Activated CD4-positive, alpha-beta memory T cell treated with anti-CD3 and anti-CD28 coated beads for 36 hours (primary cell): Measurements from ENCODE around the gene AFAP1. TPM values are rescaled to one million over a fixed set of nuclear protein-coding genes. Genes with fewer than 3 reads are reported as not detected.
A peak's percentile ranks its signal among the peaks of the same experiment; 100 is the strongest.

Experiments used
- CTCF ChIA-PET: fragments of 350-600 bp; sonication (Branson Sonifier 250); formaldehyde crosslinking; loops from one replicate; lab custom pipeline; 2021; ENCODE audit warnings: antibody characterized with exemption, inconsistent platforms; lab: Charles Lee
- POLR2A ChIA-PET: fragments of 350-600 bp; sonication (Branson Sonifier 250); formaldehyde crosslinking; loops from one replicate; lab custom pipeline; 2021; ENCODE audit warnings: antibody characterized with exemption; lab: Charles Lee
- DNase-seq: peaks from one replicate; pipeline ENCODE4 v3.0.0-alpha.2; 2020
- H3K27ac Mint-ChIP-seq: one replicate; pipeline ENCODE4 v1.8.0; 2021; ENCODE audit warnings: mixed read lengths
- H3K27me3 Mint-ChIP-seq: one replicate; pipeline ENCODE4 v1.8.0; 2021; ENCODE audit warnings: mixed read lengths
- H3K36me3 Mint-ChIP-seq: one replicate; pipeline ENCODE4 v1.8.0; 2021; ENCODE audit warnings: mixed read lengths
- H3K4me1 Mint-ChIP-seq: one replicate; pipeline ENCODE4 v1.8.0; 2021; ENCODE audit warnings: low read depth, mixed read lengths
- H3K4me3 Mint-ChIP-seq: one replicate; pipeline ENCODE4 v1.8.0; 2021; ENCODE audit warnings: mild to moderate bottlenecking, mixed read lengths
- H3K9me3 Mint-ChIP-seq: one replicate; pipeline ENCODE4 v1.8.0; 2021; ENCODE audit warnings: mixed read lengths
- intact Hi-C: fragments of 100-400 bp; cut with micrococcal nuclease; formaldehyde crosslinking; loops from one replicate; pipeline ENCODE4 v1.15.1; 2023
- total RNA-seq, 2 experiments: library from RNA; stranded (reverse); gene quantifications; one replicate each; pipeline ENCODE4 v1.2.3, GENCODE V29; 2021

Gene AFAP1, protein sequence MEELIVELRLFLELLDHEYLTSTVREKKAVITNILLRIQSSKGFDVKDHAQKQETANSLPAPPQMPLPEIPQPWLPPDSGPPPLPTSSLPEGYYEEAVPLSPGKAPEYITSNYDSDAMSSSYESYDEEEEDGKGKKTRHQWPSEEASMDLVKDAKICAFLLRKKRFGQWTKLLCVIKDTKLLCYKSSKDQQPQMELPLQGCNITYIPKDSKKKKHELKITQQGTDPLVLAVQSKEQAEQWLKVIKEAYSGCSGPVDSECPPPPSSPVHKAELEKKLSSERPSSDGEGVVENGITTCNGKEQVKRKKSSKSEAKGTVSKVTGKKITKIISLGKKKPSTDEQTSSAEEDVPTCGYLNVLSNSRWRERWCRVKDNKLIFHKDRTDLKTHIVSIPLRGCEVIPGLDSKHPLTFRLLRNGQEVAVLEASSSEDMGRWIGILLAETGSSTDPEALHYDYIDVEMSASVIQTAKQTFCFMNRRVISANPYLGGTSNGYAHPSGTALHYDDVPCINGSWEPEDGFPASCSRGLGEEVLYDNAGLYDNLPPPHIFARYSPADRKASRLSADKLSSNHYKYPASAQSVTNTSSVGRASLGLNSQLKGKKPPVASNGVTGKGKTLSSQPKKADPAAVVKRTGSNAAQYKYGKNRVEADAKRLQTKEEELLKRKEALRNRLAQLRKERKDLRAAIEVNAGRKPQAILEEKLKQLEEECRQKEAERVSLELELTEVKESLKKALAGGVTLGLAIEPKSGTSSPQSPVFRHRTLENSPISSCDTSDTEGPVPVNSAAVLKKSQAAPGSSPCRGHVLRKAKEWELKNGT
- total RNA-seq, result 10 to 100 TPM; 37.7 to 38.4 TPM

DNA sequence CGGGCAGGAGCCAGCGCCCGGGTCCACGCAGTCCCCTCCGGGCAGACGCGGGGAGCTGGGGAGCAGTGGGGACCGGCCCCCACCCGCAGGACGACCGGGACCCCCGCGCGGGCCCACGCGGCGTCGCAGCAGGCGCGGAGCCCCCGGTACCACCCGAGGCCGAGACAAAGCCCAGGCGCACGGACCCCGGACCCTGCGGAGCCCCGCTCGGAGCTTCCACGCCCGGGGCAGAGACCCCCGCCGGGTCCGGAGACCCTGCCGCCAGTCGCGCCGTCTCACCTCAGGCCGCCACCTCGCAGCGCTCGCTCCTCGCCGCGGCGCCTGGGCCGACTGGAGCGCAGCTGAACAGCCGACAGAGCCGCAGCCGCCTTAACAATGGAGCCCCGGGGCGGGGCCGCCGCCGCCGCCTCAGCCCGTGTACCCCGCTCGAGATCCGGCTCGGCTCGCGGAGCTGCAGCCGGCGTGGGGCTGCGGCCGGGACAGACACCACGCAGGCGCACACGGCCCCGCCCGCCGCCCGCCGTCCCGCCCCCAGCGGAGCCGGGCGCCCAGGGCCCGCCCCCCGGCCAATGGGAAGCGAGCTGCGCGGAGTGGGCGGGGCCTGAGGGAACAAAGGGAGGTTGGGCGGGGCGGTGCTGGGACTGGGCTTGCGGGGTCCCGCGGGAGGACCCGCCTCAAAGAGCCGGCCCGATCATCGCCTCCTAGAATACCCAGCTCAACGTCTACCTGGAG is at the start of gene AFAP1:
TSS of gene AFAP1 (minus strand) at position 485 of the 732 bp plus-strand sequence. CDS start 67,783 bp downstream, outside the sequence.
- ChIA-PET CTCF (interaction anchor here (0.7 to 3.5 kb wide), 10 partner anchors 10 to 138 kb away, joined by 3 to 16 read pairs (median 4); no protein-coding TSS in a partner anchor), POLR2A (interaction anchor here (0.8 to 2.8 kb wide), 6 partner anchors 21 to 111 kb away, joined by 3 to 17 read pairs (median 4); no protein-coding TSS in a partner anchor)
- Mint-ChIP-seq H3K4me1 (peaks cover 31% of the 10 kb centered on the region), H3K27me3 (no peaks in the 10 kb centered on the region), H3K9me3 (no peaks in the 10 kb centered on the region), H3K36me3 (peaks cover 7% of the 10 kb centered on the region), H3K4me3 (peak within 1 kb of the TSS; percentile 76), H3K27ac (no peak within 1 kb of the TSS)
- DNase-seq, result peak; percentile 91
- intact Hi-C loops, result loop anchor here (1.0 to 5.0 kb wide), 3 partner anchors 21 to 63 kb away; no protein-coding TSS in a partner anchor

DNA sequence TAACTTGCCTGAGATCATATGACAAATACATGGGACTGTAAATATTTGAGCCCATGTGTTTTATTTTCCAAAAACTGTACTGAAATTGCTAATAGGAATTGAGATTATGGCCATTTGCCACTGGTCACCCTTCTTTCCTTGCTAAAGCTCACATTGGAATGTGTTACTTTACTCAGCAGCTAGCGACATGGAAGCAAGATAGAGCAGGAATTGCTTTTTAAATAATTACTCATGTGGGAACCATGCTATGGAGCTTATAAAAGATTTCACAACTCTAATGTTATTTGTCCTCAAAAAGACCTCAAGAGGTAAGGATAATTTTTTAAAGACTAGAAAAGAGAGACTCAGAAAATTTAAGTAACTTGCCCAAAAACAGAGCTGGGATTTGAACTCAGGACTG is 48.8 kb upstream of the AFAP1 start:
- Mint-ChIP-seq H3K36me3 (no peaks in the 10 kb centered on the region), H3K4me3 (no peak overlapping the region), H3K27me3 (peaks cover 4% of the 10 kb centered on the region), H3K9me3 (no peaks in the 10 kb centered on the region), H3K4me1 (peaks cover 7% of the 10 kb centered on the region), H3K27ac (no peak overlapping the region)
- POLR2A ChIA-PET, result no interaction called here
- intact Hi-C loops, result loop anchor here (10.0 kb wide), 1 partner anchor 794 kb away; the partner anchor contains the start of gene SORCS2
- no peak for DNase-seq
- CTCF ChIA-PET, result interaction anchor here (0.6 to 10.5 kb wide), 22 partner anchors 9 to 266 kb away, joined by 3 to 212 read pairs (median 4); partner anchors contain the start of gene AFAP1

DNA sequence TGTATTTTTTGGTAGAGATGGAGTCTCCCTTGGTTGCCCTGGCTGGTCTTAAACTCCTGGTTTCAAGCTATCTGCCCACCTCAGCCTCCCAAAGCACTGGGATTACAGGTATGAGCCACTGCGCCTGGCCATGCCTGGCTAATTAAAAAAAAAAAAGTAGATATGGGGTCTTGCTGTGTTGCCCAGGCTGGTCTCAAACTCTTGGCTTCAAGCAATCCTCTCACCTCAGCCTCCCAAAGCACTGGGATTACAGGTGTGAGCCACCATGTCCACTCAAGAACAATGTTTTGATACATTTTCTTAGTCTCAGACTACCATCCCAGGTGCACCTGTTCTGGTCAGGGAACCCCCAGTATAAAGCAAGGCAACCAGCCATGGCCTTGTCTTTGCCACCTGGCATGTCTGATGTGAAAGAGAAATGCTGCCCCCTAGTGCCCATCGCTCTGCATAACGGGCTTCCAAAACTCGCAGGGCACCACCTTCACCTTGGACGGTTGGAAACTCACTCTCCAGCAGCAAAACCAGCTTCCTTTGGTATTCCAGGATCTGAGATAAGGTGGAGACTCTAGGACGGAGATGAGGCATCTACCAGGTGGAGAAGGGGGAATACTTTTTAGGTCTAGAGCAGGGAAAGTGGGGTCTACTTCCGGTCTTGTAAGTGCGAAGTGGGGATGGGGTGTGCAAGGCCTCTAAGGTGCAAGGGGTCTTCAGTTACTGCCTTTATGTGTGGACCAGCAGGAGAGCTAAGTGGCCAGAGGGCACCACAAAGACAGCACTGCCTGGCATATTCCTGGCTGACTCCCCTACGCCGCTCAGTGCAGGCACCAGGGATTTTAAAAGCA is 47.7 kb upstream of the AFAP1 start:
- ChIA-PET POLR2A (no interaction called here), CTCF (interaction anchor here (0.6 to 10.5 kb wide), 36 partner anchors 9 to 793 kb away, joined by 3 to 212 read pairs (median 4); partner anchors contain the start of gene AFAP1)
- Mint-ChIP-seq H3K4me1 (peaks cover 7% of the 10 kb centered on the region), H3K9me3 (no peaks in the 10 kb centered on the region), H3K27ac (no peak overlapping the region), H3K27me3 (peaks cover 4% of the 10 kb centered on the region), H3K36me3 (no peaks in the 10 kb centered on the region), H3K4me3 (no peak overlapping the region)
- intact Hi-C loops, result loop anchor here (1.0 to 10.0 kb wide), 4 partner anchors 23 to 793 kb away; partner anchors contain the start of gene SORCS2
- DNase-seq, result peak; percentile 87

DNA sequence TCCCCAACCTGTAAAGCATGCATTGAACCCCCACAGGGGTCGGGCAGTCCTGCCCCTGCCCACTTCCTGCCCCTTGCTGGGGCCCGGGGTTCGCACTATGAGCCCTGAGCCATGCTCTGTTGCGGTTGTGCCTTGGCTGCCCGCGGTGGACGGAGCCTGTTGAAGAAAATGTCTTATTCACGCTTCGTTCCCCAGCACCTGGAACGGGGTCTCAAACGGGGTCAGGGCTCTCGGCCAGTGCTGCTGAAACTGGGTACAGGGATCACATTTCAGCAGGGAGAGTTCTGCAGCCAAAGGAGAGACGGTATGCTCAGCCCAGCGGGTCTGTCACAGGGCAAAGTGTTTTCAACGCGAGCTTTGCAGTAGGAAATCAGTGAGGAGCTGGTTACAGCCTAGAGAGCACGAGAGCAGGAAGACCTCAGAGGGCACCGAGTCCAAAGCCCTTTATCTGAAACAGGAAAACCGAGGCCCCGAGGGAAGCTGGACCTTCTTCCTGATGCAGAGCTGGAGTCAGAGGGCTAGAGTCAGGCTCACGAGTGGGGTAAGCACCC is 46.3 kb upstream of the AFAP1 start:
- H3K4me3 Mint-ChIP-seq, result no peak overlapping the region
- H3K27me3 Mint-ChIP-seq, result peaks cover 4% of the 10 kb centered on the region
- H3K4me1 Mint-ChIP-seq, result peaks cover 7% of the 10 kb centered on the region
- no peaks in the 10 kb centered on the region for H3K9me3 Mint-ChIP-seq
- no peaks in the 10 kb centered on the region for H3K36me3 Mint-ChIP-seq
- intact Hi-C loops, result loop anchor here (2.0 to 10.0 kb wide), 2 partner anchors 21 to 791 kb away; partner anchors contain the start of gene SORCS2
- H3K27ac Mint-ChIP-seq, result no peak overlapping the region
- ChIA-PET POLR2A (no interaction called here), CTCF (interaction anchor here (0.9 to 10.5 kb wide), 13 partner anchors 11 to 228 kb away, joined by 3 to 212 read pairs (median 3); no protein-coding TSS in a partner anchor)
- DNase-seq, result no peak

DNA sequence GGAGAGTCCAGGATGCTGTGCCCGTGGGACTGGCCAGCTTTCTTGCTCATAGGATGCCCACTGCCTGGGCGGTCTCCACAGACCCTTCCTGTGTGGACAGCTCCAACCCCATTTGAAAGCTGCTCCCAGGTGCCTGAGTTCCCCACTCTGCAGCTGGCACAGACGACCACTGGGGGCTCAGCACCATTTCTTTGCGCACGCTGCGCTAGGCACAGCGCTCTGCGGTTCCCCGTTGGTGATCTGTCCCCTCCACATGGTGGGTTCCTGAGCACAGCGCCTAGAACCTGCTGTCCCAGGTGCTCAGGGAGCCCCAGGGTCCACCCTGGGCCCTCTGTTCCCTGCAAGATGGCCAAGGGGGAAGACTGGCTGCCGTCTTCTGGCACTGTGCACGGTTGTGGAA is 45.4 kb upstream of the AFAP1 start:
- POLR2A ChIA-PET, result no interaction called here
- Mint-ChIP-seq H3K4me3 (no peak overlapping the region), H3K4me1 (peaks cover 7% of the 10 kb centered on the region), H3K27ac (no peak overlapping the region), H3K9me3 (no peaks in the 10 kb centered on the region), H3K27me3 (peaks cover 4% of the 10 kb centered on the region), H3K36me3 (no peaks in the 10 kb centered on the region)
- CTCF ChIA-PET, result interaction anchor here (1.3 to 10.5 kb wide), 2 partner anchors 179 to 216 kb away, joined by 3 to 212 read pairs; no protein-coding TSS in a partner anchor
- intact Hi-C loops, result loop anchor here (10.0 kb wide), 1 partner anchor 790 kb away; the partner anchor contains the start of gene SORCS2
- DNase-seq, result no peak

DNA sequence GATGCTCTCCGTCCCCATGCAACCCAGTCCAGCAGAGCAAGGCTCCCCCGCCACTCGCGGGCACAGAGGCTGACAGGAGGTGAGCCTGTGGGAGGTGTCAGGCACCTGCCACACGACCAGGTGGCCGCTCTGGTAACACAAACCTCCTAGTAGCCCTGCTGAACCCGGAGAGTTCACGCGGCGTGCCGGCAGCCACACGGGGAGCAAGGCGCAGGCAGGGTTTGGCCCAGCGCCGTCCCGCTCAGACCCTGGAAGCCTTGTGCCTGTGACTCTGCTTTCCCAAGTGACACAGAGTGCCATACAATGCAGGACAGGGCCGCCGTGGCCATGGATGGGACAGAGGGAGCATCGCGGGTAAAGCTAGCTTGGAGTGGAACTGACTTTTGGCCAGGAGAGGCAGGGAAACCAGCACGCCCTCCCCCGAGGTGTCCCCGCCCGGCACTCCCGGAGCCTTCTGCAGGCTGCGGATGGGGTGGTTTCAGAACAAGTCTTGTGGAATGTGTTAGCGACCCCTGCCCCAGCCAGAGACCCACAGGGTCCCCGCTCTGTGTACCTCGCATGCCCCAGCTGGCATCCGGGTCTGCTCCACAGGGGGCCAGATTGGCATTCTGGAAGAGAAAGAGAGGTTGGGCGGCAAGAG is 44.7 kb upstream of the AFAP1 start:
- ChIA-PET CTCF (interaction anchor here (10.5 kb wide), 1 partner anchor 178 kb away, joined by 212 read pairs; no protein-coding TSS in a partner anchor), POLR2A (no interaction called here)
- Mint-ChIP-seq H3K27me3 (peaks cover 4% of the 10 kb centered on the region), H3K36me3 (no peaks in the 10 kb centered on the region), H3K27ac (no peak overlapping the region), H3K4me3 (no peak overlapping the region), H3K9me3 (no peaks in the 10 kb centered on the region), H3K4me1 (peaks cover 7% of the 10 kb centered on the region)
- DNase-seq, result no peak
- intact Hi-C loops, result loop anchor here (10.0 kb wide), 1 partner anchor 790 kb away; the partner anchor contains the start of gene SORCS2

DNA sequence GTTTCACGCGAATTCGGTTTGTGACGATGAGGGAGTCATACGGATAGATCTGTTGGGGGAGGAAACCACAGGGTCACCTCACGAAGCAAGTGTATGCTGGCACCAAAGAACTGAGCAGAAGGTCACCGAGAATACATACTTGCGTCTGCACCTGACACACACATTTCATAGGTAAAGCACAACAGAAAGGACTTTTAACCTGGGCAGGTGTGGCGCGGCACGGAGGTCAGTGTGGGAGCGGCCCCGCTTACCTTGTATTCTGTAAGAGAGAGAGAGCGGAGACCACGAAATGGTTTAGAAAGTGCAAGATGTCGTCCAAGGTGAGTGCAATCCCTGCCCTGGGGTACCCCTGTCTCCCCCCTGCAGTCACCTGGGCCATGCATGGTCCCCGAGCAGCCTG is 43.6 kb upstream of the AFAP1 start:
- no peak overlapping the region for H3K4me3 Mint-ChIP-seq
- intact Hi-C loops, result loop anchor here (10.0 kb wide), 1 partner anchor 788 kb away; the partner anchor contains the start of gene SORCS2
- POLR2A ChIA-PET, result no interaction called here
- no peaks in the 10 kb centered on the region for H3K9me3 Mint-ChIP-seq
- DNase-seq, result no peak
- peaks cover 7% of the 10 kb centered on the region for H3K4me1 Mint-ChIP-seq
- H3K27ac Mint-ChIP-seq, result no peak overlapping the region
- no peaks in the 10 kb centered on the region for H3K36me3 Mint-ChIP-seq
- CTCF ChIA-PET, result interaction anchor here (10.5 kb wide), 1 partner anchor 177 kb away, joined by 212 read pairs; no protein-coding TSS in a partner anchor
- H3K27me3 Mint-ChIP-seq, result peaks cover 4% of the 10 kb centered on the region

DNA sequence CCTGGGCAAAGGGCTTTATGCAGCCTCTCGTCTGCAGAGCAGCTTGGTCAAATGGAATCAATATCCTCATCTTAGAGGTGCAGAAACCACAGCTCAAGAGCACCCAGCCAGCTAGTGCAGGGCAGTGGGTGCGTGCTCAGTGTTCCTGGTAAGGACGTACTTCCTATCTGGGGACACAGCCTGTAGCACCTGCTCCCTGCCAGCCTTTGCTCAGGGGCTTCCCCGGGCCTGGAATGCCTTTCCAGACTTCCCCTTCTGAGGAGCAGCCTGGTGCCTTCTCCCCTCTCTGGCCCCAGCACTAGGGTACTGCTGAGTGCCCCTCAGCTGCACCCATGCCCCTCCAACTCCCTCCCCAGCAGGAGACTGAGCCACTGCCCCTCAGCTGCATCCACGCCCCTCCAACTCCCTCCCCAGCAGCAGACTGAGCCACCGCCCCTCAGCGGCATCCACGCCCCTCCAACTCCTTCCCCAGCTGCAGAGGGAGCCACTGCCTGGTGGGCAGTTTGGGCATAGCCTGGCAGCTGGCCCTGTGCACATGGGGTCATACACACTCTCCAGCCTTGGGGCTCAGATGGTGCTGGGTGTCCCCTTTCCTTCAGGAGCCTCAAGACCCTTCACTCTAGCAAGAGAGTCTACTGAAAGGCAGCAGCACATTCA is 42.2 kb upstream of the AFAP1 start:
- H3K9me3 Mint-ChIP-seq, result no peaks in the 10 kb centered on the region
- intact Hi-C loops, result loop anchor here (10.0 kb wide), 1 partner anchor 787 kb away; the partner anchor contains the start of gene SORCS2
- DNase-seq, result no peak
- ChIA-PET POLR2A (no interaction called here), CTCF (interaction anchor here (10.5 kb wide), 1 partner anchor 176 kb away, joined by 212 read pairs; no protein-coding TSS in a partner anchor)
- peaks cover 4% of the 10 kb centered on the region for H3K27me3 Mint-ChIP-seq
- H3K4me1 Mint-ChIP-seq, result peaks cover 4% of the 10 kb centered on the region
- no peak overlapping the region for H3K4me3 Mint-ChIP-seq
- no peak overlapping the region for H3K27ac Mint-ChIP-seq
- no peaks in the 10 kb centered on the region for H3K36me3 Mint-ChIP-seq

DNA sequence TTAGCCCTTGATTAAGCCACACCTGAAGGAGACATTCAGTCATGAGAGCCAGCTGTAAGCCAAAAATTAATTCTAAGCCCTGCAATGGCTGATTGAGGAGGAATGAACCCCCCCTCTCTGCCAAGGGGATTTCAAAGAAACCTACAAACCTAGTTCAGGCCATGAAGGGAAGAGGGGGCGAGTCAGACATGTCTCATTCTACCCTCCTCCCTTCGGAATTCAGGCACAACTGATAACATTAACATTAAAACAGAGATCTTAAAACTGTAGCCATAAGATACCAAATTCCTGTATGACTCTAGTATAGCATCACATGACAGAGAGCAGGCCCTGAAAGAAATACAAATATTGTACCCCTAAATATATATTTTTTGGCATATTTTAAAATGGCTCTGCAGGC is 40.4 kb upstream of the AFAP1 start:
- no peak for DNase-seq
- ChIA-PET POLR2A (no interaction called here), CTCF (interaction anchor here (1.0 to 2.0 kb wide), 2 partner anchors 175 to 209 kb away, joined by 3 to 8 read pairs; no protein-coding TSS in a partner anchor)
- Mint-ChIP-seq H3K4me1 (peaks cover 9% of the 10 kb centered on the region), H3K27ac (no peak overlapping the region), H3K27me3 (peaks cover 2% of the 10 kb centered on the region), H3K36me3 (peaks cover 4% of the 10 kb centered on the region), H3K9me3 (no peaks in the 10 kb centered on the region), H3K4me3 (no peak overlapping the region)
- intact Hi-C loops, result loop anchor here (10.0 kb wide), 1 partner anchor 785 kb away; the partner anchor contains the start of gene SORCS2
